T-helper 17 cell (primary cell): ENCODE results near the gene RPTOR. TPM values are rescaled to one million over a fixed set of nuclear protein-coding genes. Genes with fewer than 3 reads are reported as not detected.

ENCODE experiments used
- total RNA-seq, 4 donors: library from RNA in 2 of 4; stranded (reverse) in 2 of 4; gene quantifications; one replicate each; pipeline ENCODE4 v1.2.3 and lab custom pipeline; 2022 to 2026

The RPTOR gene
- total RNA-seq, 2 donors from 2014 or later = 55.1 to 61.5 TPM

Other genes starting within 250 kb of the RPTOR start
- gene ENDOV, start 129.7 kb upstream of the RPTOR start, total RNA-seq = 10 to 100 TPM; 14.1 to 24.5 TPM
- under 1 TPM; 0.07 to 0.99 TPM for gene NPTX1, start 68.2 kb upstream of the RPTOR start, total RNA-seq